Mucosa of stomach (tissue), 1 donor: ENCODE results near the gene GNG2.

Source experiments
- H3K27me3 ChIP-seq: one replicate; pipeline ENCODE4 v1.7.0; 2013; ENCODE audit warnings: mild to moderate bottlenecking, low read length; ENCODE audit not compliant: control insufficient read depth, insufficient read depth
- H3K36me3 ChIP-seq: one replicate; pipeline ENCODE4 v1.7.0; 2013; ENCODE audit warnings: low read length; ENCODE audit not compliant: control insufficient read depth, insufficient read depth
- H3K4me1 ChIP-seq: one replicate; pipeline ENCODE4 v1.7.0; 2013; ENCODE audit warnings: mild to moderate bottlenecking, low read length; ENCODE audit not compliant: control insufficient read depth, insufficient read depth
- H3K4me3 ChIP-seq: one replicate; pipeline ENCODE4 v1.7.0; 2013; ENCODE audit warnings: low read length
- H3K9ac ChIP-seq: one replicate; pipeline ENCODE4 v1.7.0; 2013; ENCODE audit warnings: mild to moderate bottlenecking, low read length, moderate library complexity
- H3K9me3 ChIP-seq: one replicate; pipeline ENCODE4 v1.7.0; 2013; ENCODE audit warnings: mild to moderate bottlenecking, low read length, moderate library complexity; ENCODE audit not compliant: control insufficient read depth
- donor health status: Pancreatic carcinoma.

Gene GNG2

GRCh38 chr14:51990488-51990887 is 130.1 kb downstream of the GNG2 start:
- peak overlapping the region; percentile 94 for H3K4me3 ChIP-seq
- H3K4me1 ChIP-seq, result peaks cover 6% of the 10 kb centered on the region
- no peaks in the 10 kb centered on the region for H3K27me3 ChIP-seq
- peaks cover 11% of the 10 kb centered on the region for H3K36me3 ChIP-seq
- H3K9ac ChIP-seq, result peak overlapping the region; percentile 89
- no peaks in the 10 kb centered on the region for H3K9me3 ChIP-seq

GRCh38 chr14:51993285-51993920 is 133.0 kb downstream of the GNG2 start:
- H3K9ac ChIP-seq, result no peak overlapping the region

GRCh38 chr14:51996148-51996746 is 135.8 kb downstream of the GNG2 start:
- no peak overlapping the region for H3K9ac ChIP-seq
- H3K9me3 ChIP-seq, result no peaks in the 10 kb centered on the region
- no peak overlapping the region for H3K4me3 ChIP-seq
- H3K36me3 ChIP-seq, result peaks cover 12% of the 10 kb centered on the region
- H3K27me3 ChIP-seq, result no peaks in the 10 kb centered on the region
- H3K4me1 ChIP-seq, result no peaks in the 10 kb centered on the region

More at GRCh38 chr14:51993285-51993920, 133.0 kb downstream of the GNG2 start:
- no peak overlapping the region for H3K4me3 ChIP-seq
- peaks cover 11% of the 10 kb centered on the region for H3K36me3 ChIP-seq
- H3K27me3 ChIP-seq, result no peaks in the 10 kb centered on the region
- peaks cover 4% of the 10 kb centered on the region for H3K4me1 ChIP-seq
- H3K9me3 ChIP-seq, result no peaks in the 10 kb centered on the region

GRCh38 chr14:51998348-51998747 is 137.9 kb downstream of the GNG2 start:
- no peak overlapping the region for H3K4me3 ChIP-seq
- H3K27me3 ChIP-seq, result no peaks in the 10 kb centered on the region
- H3K9ac ChIP-seq, result no peak overlapping the region
- H3K9me3 ChIP-seq, result no peaks in the 10 kb centered on the region
- H3K36me3 ChIP-seq, result peaks cover 22% of the 10 kb centered on the region
- peaks cover 10% of the 10 kb centered on the region for H3K4me1 ChIP-seq

- H3K9me3 ChIP-seq, result no peaks in the 10 kb centered on the region
- H3K4me1 ChIP-seq, result peaks cover 13% of the 10 kb centered on the region
- H3K9ac ChIP-seq, result no peak overlapping the region
- peaks cover 22% of the 10 kb centered on the region for H3K36me3 ChIP-seq
- no peak overlapping the region for H3K4me3 ChIP-seq
- H3K27me3 ChIP-seq, result no peaks in the 10 kb centered on the region
These were observed 138.7 kb downstream of the GNG2 start for GRCh38 chr14:51999084-51999483.

- peaks cover 18% of the 10 kb centered on the region for H3K36me3 ChIP-seq
- H3K27me3 ChIP-seq, result no peaks in the 10 kb centered on the region
- no peaks in the 10 kb centered on the region for H3K9me3 ChIP-seq
- peaks cover 13% of the 10 kb centered on the region for H3K4me1 ChIP-seq
- H3K4me3 ChIP-seq, result no peak overlapping the region
- H3K9ac ChIP-seq, result no peak overlapping the region
These were observed 139.7 kb downstream of the GNG2 start for GRCh38 chr14:52000019-52000582.

GRCh38 chr14:52000696-52001095 is 140.3 kb downstream of the GNG2 start:
- Histone ChIP-seq H3K36me3 (peaks cover 15% of the 10 kb centered on the region), H3K27me3 (no peaks in the 10 kb centered on the region), H3K9ac (no peak overlapping the region), H3K4me3 (no peak overlapping the region), H3K9me3 (no peaks in the 10 kb centered on the region), H3K4me1 (peaks cover 13% of the 10 kb centered on the region)

- Histone ChIP-seq H3K36me3 (peaks cover 20% of the 10 kb centered on the region), H3K9ac (no peak overlapping the region), H3K27me3 (no peaks in the 10 kb centered on the region), H3K4me1 (peaks cover 13% of the 10 kb centered on the region), H3K4me3 (no peak overlapping the region), H3K9me3 (no peaks in the 10 kb centered on the region)
These were observed 142.1 kb downstream of the GNG2 start for GRCh38 chr14:52002542-52002941.

GRCh38 chr14:52003324-52003723 is 142.9 kb downstream of the GNG2 start:
- Histone ChIP-seq H3K36me3 (peaks cover 24% of the 10 kb centered on the region), H3K4me1 (peaks cover 13% of the 10 kb centered on the region), H3K9me3 (no peaks in the 10 kb centered on the region), H3K27me3 (no peaks in the 10 kb centered on the region), H3K9ac (no peak overlapping the region), H3K4me3 (no peak overlapping the region)

- Histone ChIP-seq H3K9me3 (no peaks in the 10 kb centered on the region), H3K36me3 (peaks cover 20% of the 10 kb centered on the region), H3K27me3 (no peaks in the 10 kb centered on the region), H3K4me1 (peaks cover 13% of the 10 kb centered on the region), H3K4me3 (no peak overlapping the region), H3K9ac (no peak overlapping the region)
These were observed 145.2 kb downstream of the GNG2 start for GRCh38 chr14:52005625-52006024.

- Histone ChIP-seq H3K9ac (no peak overlapping the region), H3K9me3 (no peaks in the 10 kb centered on the region), H3K36me3 (peaks cover 22% of the 10 kb centered on the region), H3K4me1 (peaks cover 13% of the 10 kb centered on the region), H3K4me3 (no peak overlapping the region), H3K27me3 (no peaks in the 10 kb centered on the region)
These were observed 145.9 kb downstream of the GNG2 start for GRCh38 chr14:52006361-52006760.

GRCh38 chr14:52007211-52007610 is 146.8 kb downstream of the GNG2 start:
- H3K4me1 ChIP-seq, result peaks cover 13% of the 10 kb centered on the region
- no peak overlapping the region for H3K9ac ChIP-seq
- H3K36me3 ChIP-seq, result peaks cover 20% of the 10 kb centered on the region
- H3K27me3 ChIP-seq, result no peaks in the 10 kb centered on the region
- H3K9me3 ChIP-seq, result no peaks in the 10 kb centered on the region
- H3K4me3 ChIP-seq, result no peak overlapping the region
